B cell (primary cell): ENCODE data around the gene PTPRC. TPM values are rescaled to one million over a fixed set of nuclear protein-coding genes. Genes with fewer than 3 reads are reported as not detected.

Source experiments
- ATAC-seq: fragments of 200-7000 bp; cut with Tn5 transposase; one replicate; pipeline ENCODE4 v1.10.0; 2021; ENCODE audit warnings: low read depth, mild to moderate bottlenecking, moderate number of reproducible peaks, moderate library complexity
- CTCF ChIA-PET: fragments of 350-600 bp; sonication (Branson Sonifier 250); formaldehyde crosslinking; loops from one replicate; lab custom pipeline; 2021; ENCODE audit warnings: antibody characterized with exemption, inconsistent platforms; lab: Charles Lee
- POLR2A ChIA-PET: fragments of 350-600 bp; sonication (Branson Sonifier 250); formaldehyde crosslinking; loops from one replicate; lab custom pipeline; 2021; ENCODE audit warnings: antibody characterized with exemption; lab: Charles Lee
- DNase-seq: peaks from one replicate; pipeline ENCODE4 v3.0.0; 2013
- H2AFZ ChIP-seq: 2 replicates; pipeline ENCODE4 v1.6.1; 2012; ENCODE audit warnings: mild to moderate bottlenecking, low read depth, low read length; ENCODE audit not compliant: insufficient read depth, poor library complexity, severe bottlenecking
- H3K27ac ChIP-seq, 2 donors: 1 replicate in 1 of 2; 2 replicates in 1 of 2; pipeline ENCODE4 v1.5.1; 2012 to 2013; ENCODE audit warnings: low read length in 2 of 2, mild to moderate bottlenecking in 2 of 2, moderate library complexity in 1 of 2
- H3K27me3 ChIP-seq, 4 experiments: fragments of 200-600 bp in 1 of 4; sonication (generic) in 1 of 4; replicated peaks in 1 of 4; 1 replicate in 2 of 4; 2 replicates in 2 of 4; pipeline versions ENCODE4 v1.6.1 to v1.7.0; 2013 to 2016; ENCODE audit warnings: low read length in 3 of 4, mild to moderate bottlenecking in 2 of 4, mixed read lengths in 1 of 4, moderate library complexity in 1 of 4; ENCODE audit not compliant: insufficient read depth in 4 of 4, control insufficient read depth in 3 of 4; ENCODE audit errors: control extremely low read depth in 1 of 4
- H3K36me3 ChIP-seq, 2 experiments: replicated peaks in 1 of 2; 1 replicate in 1 of 2; 2 replicates in 1 of 2; pipeline versions ENCODE4 v1.6.1 to v1.7.1; 2013; ENCODE audit warnings: low read length in 1 of 2; ENCODE audit not compliant: insufficient read depth in 2 of 2, control insufficient read depth in 1 of 2; ENCODE audit errors: control extremely low read depth in 1 of 2, extremely low read depth in 1 of 2
- H3K4me1 ChIP-seq, 2 donors: fragments of 200-600 bp in 1 of 2; sonication (generic) in 1 of 2; 1 replicate in 1 of 2; 2 replicates in 1 of 2; pipeline versions ENCODE4 v1.5.1 to v1.6.1; 2013 to 2017; ENCODE audit warnings: low read length in 2 of 2; ENCODE audit not compliant: control insufficient read depth in 2 of 2, insufficient read depth in 2 of 2
- H3K4me2 ChIP-seq: replicated peaks from 2 replicates; pipeline ENCODE3; 2012; ENCODE audit warnings: mild to moderate bottlenecking, low read depth, low read length; ENCODE audit not compliant: poor library complexity, severe bottlenecking
- H3K4me3 ChIP-seq, 5 experiments: fragments of 200-600 bp in 1 of 5; sonication (generic) in 1 of 5; 1 replicate in 3 of 5; 2 replicates in 2 of 5; pipeline versions ENCODE4 v1.5.1 to v1.7.0; 2011 to 2016; ENCODE audit warnings: low read length in 4 of 5, mild to moderate bottlenecking in 4 of 5, low read depth in 2 of 5, control low read depth in 1 of 5, moderate library complexity in 1 of 5; ENCODE audit not compliant: insufficient read depth in 1 of 5; ENCODE audit errors: control extremely low read depth in 1 of 5, extremely low read depth in 1 of 5
- H3K79me2 ChIP-seq: fragments of 200-600 bp; sonication (generic); one replicate; pipeline ENCODE4 v1.6.0; 2016; ENCODE audit warnings: low read length; ENCODE audit not compliant: control insufficient read depth, insufficient read depth
- H3K9ac ChIP-seq: fragments of 200-600 bp; sonication (generic); 2 replicates; pipeline ENCODE4 v1.6.1; 2017; ENCODE audit warnings: mild to moderate bottlenecking, low read length, moderate library complexity
- H3K9me3 ChIP-seq, 3 donors: one replicate each; pipeline versions ENCODE4 v1.6.1 to v1.7.1; 2013; ENCODE audit warnings: low read length in 2 of 3; ENCODE audit not compliant: control insufficient read depth in 2 of 3, insufficient read depth in 1 of 3; ENCODE audit errors: control extremely low read depth in 1 of 3
- H4K20me1 ChIP-seq: 2 replicates; pipeline ENCODE4 v1.6.0; 2012; ENCODE audit warnings: mild to moderate bottlenecking, low read length; ENCODE audit not compliant: insufficient read depth, control insufficient read depth, poor library complexity, severe bottlenecking
- H3K27ac Mint-ChIP-seq: one replicate; pipeline ENCODE4 v1.8.0; 2021; ENCODE audit warnings: mixed read lengths
- H3K27me3 Mint-ChIP-seq: one replicate; pipeline ENCODE4 v1.8.0; 2021; ENCODE audit warnings: mixed read lengths
- H3K4me1 Mint-ChIP-seq: one replicate; pipeline ENCODE4 v1.8.0; 2021; ENCODE audit warnings: mixed read lengths
- H3K4me3 Mint-ChIP-seq: one replicate; pipeline ENCODE4 v1.8.0; 2021; ENCODE audit warnings: mixed read lengths
- H3K9me3 Mint-ChIP-seq: one replicate; pipeline ENCODE4 v1.8.0; 2022; ENCODE audit warnings: mixed read lengths; ENCODE audit not compliant: insufficient read depth
- CTCF ChIP-seq: fragments of 200-600 bp; IDR thresholded peaks from one replicate; pipeline ENCODE4 v1.8.0; 2022; ENCODE audit warnings: antibody characterized with exemption, mild to moderate bottlenecking
- EZH2 ChIP-seq: IDR thresholded peaks from 2 replicates; pipeline ENCODE4 v1.6.1; 2012; ENCODE audit warnings: borderline replicate concordance, low read depth, mild to moderate bottlenecking, moderate library complexity, low read length; ENCODE audit not compliant: insufficient read depth, poor library complexity, severe bottlenecking
- WGBS: methylation state at CpG from one replicate; pipeline ENCODE4 v1.1.5; 2013; ENCODE audit warnings: missing lambda C conversion rate; ENCODE audit not compliant: insufficient coverage; 5-methylcytosine and 5-hydroxymethylcytosine counted together
- intact Hi-C: fragments of 100-400 bp; cut with micrococcal nuclease; formaldehyde crosslinking; loops from one replicate; pipeline ENCODE4 v1.10.0; 2022
- polyA plus RNA-seq: library from polyadenylated mRNA; depleted of rRNA; stranded (reverse); fragments of >200 nt; gene quantifications from 2 replicates; pipeline ENCODE4 v1.2.3, GENCODE V29; 2012
- total RNA-seq, 2 donors: library from RNA; stranded (reverse); fragments of 120-200 nt in 1 of 2; gene quantifications; 1 replicate in 1 of 2; 2 replicates in 1 of 2; pipeline versions ENCODE4 v1.2.3 to v1.2.4, GENCODE V29; 2013 to 2022

PTPRC gene
- total and polyA plus RNA-seq, 2 donors (not counting 1 experiment from before 2014, with no cell fraction given): 151 to 543 TPM

- ChIA-PET POLR2A (interaction anchor here (1.4 to 8.5 kb wide), 4 partner anchors 16 to 44 kb away, joined by 4 to 81 read pairs (median 6); no protein-coding TSS in a partner anchor), CTCF (interaction anchor here (1.3 to 8.3 kb wide), 5 partner anchors 15 to 115 kb away, joined by 3 to 93 read pairs (median 10); no protein-coding TSS in a partner anchor)
- H3K4me1 Mint-ChIP-seq: peaks cover 65% of the 10 kb centered on the region
- DNase-seq (no peak), ATAC-seq (no peak)
- H3K9me3 Mint-ChIP-seq: peaks cover 3% of the 10 kb centered on the region
- peak overlapping the region; percentile 82 to 94 for H3K27ac ChIP-seq
- intact Hi-C loops: loop anchor here (1.0 kb wide), 1 partner anchor 40 kb away; no protein-coding TSS in a partner anchor
- TF ChIP-seq EZH2: no peak
- TF ChIP-seq CTCF: no peak
- peaks cover 12% of the 10 kb centered on the region for H4K20me1 ChIP-seq
- H3K4me3 ChIP-seq: peak overlapping the region in 4 of 5 experiments; percentile 20 to 98 (median 92)
- H3K9ac ChIP-seq: peak overlapping the region; percentile 96
- H3K4me3 Mint-ChIP-seq: peak overlapping the region; percentile 89
- H3K27ac Mint-ChIP-seq: peak overlapping the region; percentile 90
- H3K27me3 Mint-ChIP-seq: no peaks in the 10 kb centered on the region
- H3K79me2 ChIP-seq: peaks cover 87% of the 10 kb centered on the region
- H3K27me3 ChIP-seq: no peaks in the 10 kb centered on the region
- no CpG with 5 or more reads among the region's 1 CpG for WGBS
- H3K9me3 ChIP-seq: peaks cover 0 to 3% (median 0%) of the 10 kb centered on the region in 3 donors
- H2AFZ ChIP-seq: peak overlapping the region; percentile 53
- H3K36me3 ChIP-seq: peaks cover 0 to 11% of the 10 kb centered on the region in 2 experiments
- H3K4me2 ChIP-seq: peak overlapping the region; percentile 83
- H3K4me1 ChIP-seq: peaks cover 52 to 63% of the 10 kb centered on the region in 2 donors
These were observed 863 bp upstream of the PTPRC start for GRCh38 chr1:198637916-198638437.

- POLR2A ChIA-PET: interaction anchor here (0.6 to 8.5 kb wide), 6 partner anchors 12 to 44 kb away, joined by 4 to 81 read pairs (median 8); no protein-coding TSS in a partner anchor
These were observed 399 bp upstream of the PTPRC start for GRCh38 chr1:198638441-198638840.

More at GRCh38 chr1:198638441-198638840, 399 bp upstream of the PTPRC start:
- Histone ChIP-seq H4K20me1 (peaks cover 15% of the 10 kb centered on the region), H3K9ac (peak overlapping the region; percentile 96), H3K27ac (peak overlapping the region; percentile 82 to 94), H3K4me2 (peak overlapping the region; percentile 83), H3K4me1 (peaks cover 50 to 63% of the 10 kb centered on the region in 2 donors), H3K9me3 (peaks cover 0 to 3% (median 0%) of the 10 kb centered on the region in 3 donors), H3K36me3 (peaks cover 0 to 16% of the 10 kb centered on the region in 2 experiments), H3K4me3 (peak overlapping the region in 4 of 5 experiments; percentile 20 to 98 (median 92)), H3K79me2 (peaks cover 87% of the 10 kb centered on the region), H2AFZ (peak overlapping the region; percentile 53), H3K27me3 (no peaks in the 10 kb centered on the region)
- peaks cover 65% of the 10 kb centered on the region for H3K4me1 Mint-ChIP-seq
- peak; percentile 1 for ATAC-seq
- peaks cover 3% of the 10 kb centered on the region for H3K9me3 Mint-ChIP-seq
- no CpG with 5 or more reads among the region's 1 CpG for WGBS
- H3K27ac Mint-ChIP-seq: peak overlapping the region; percentile 90
- TF ChIP-seq EZH2: no peak
- no peak for TF ChIP-seq CTCF
- H3K4me3 Mint-ChIP-seq: peak overlapping the region; percentile 89
- CTCF ChIA-PET: interaction anchor here (1.8 to 8.3 kb wide), 4 partner anchors 16 to 116 kb away, joined by 6 to 93 read pairs (median 14); no protein-coding TSS in a partner anchor
- no peak for DNase-seq
- no peaks in the 10 kb centered on the region for H3K27me3 Mint-ChIP-seq
- intact Hi-C loops: loop anchor here (1.0 kb wide), 1 partner anchor 40 kb away; no protein-coding TSS in a partner anchor
